ENCODE measurements around the gene SERPINH1. TPM values are rescaled to one million over a fixed set of nuclear protein-coding genes. Genes with fewer than 3 reads are reported as not detected.

SERPINH1 gene
- polyA plus RNA-seq, 3 donors, result 54.8 to 299 (median 110) TPM

GRCh38 chr11:75565916-75566762 is 4.1 kb downstream of the SERPINH1 start:
- WGBS, 3 donors, result 66 to 90% (median 77%) methylated on average over 42 to 43 of the region's 43 CpGs
- no peak overlapping the region for H3K27ac ChIP-seq (ENCODE audit: low read depth, low read length)

GRCh38 chr11:75566763-75567279 is 4.8 kb downstream of the SERPINH1 start:
- H3K27ac ChIP-seq (ENCODE audit: low read depth, low read length), result no peak overlapping the region
- 83 to 95% (median 89%) methylated on average over 34 of the region's 34 CpGs for WGBS, 3 donors

- H3K27ac ChIP-seq (ENCODE audit: low read depth, low read length), result no peak overlapping the region
- 83 to 93% (median 83%) methylated on average over 6 of the region's 6 CpGs for WGBS, 3 donors
These were observed 5.9 kb downstream of the SERPINH1 start for GRCh38 chr11:75567971-75568370.

GRCh38 chr11:75568616-75569219 is 6.7 kb downstream of the SERPINH1 start:
- H3K27ac ChIP-seq (ENCODE audit: low read depth, low read length), result no peak overlapping the region
- WGBS, 3 donors, result 84 to 86% (median 84%) methylated on average over 14 of the region's 14 CpGs

- 55 to 71% (median 59%) methylated on average over 8 to 9 of the region's 9 CpGs for WGBS, 3 donors
- no peak overlapping the region for H3K27ac ChIP-seq (ENCODE audit: low read depth, low read length)
These were observed 8.6 kb downstream of the SERPINH1 start for GRCh38 chr11:75570559-75571139.

GRCh38 chr11:75571625-75572024 is 9.6 kb downstream of the SERPINH1 start:
- 81 to 96% (median 93%) methylated on average over 14 of the region's 14 CpGs for WGBS, 3 donors
- H3K27ac ChIP-seq (ENCODE audit: low read depth, low read length), result no peak overlapping the region

- 68 to 69% (median 69%) methylated on average over 8 of the region's 8 CpGs for WGBS, 3 donors
- H3K27ac ChIP-seq (ENCODE audit: low read depth, low read length), result no peak overlapping the region
These were observed 10.7 kb downstream of the SERPINH1 start for GRCh38 chr11:75572744-75573143.

GRCh38 chr11:75574698-75575602 is 12.9 kb downstream of the SERPINH1 start:
- no peak overlapping the region for H3K27ac ChIP-seq (ENCODE audit: low read depth, low read length)
- WGBS, 3 donors, result 63 to 76% (median 73%) methylated on average over 12 of the region's 12 CpGs

- H3K27ac ChIP-seq (ENCODE audit: low read depth, low read length), result no peak overlapping the region
These were observed 14.0 kb downstream of the SERPINH1 start for GRCh38 chr11:75576017-75576416.

GRCh38 chr11:75576499-75576918 is 14.5 kb downstream of the SERPINH1 start:
- no peak overlapping the region for H3K27ac ChIP-seq (ENCODE audit: low read depth, low read length)

More at GRCh38 chr11:75576017-75576416, 14.0 kb downstream of the SERPINH1 start:
- 73 to 77% (median 76%) methylated on average over 4 to 6 of the region's 6 CpGs for WGBS, 3 donors

GRCh38 chr11:75577207-75577606 is 15.2 kb downstream of the SERPINH1 start:
- WGBS, 3 donors, result 8 to 17% (median 16%) methylated on average over 10 of the region's 10 CpGs

More at GRCh38 chr11:75576499-75576918, 14.5 kb downstream of the SERPINH1 start:
- 16 to 26% (median 17%) methylated on average over 8 of the region's 8 CpGs for WGBS, 3 donors

GRCh38 chr11:75578977-75579376 is 16.9 kb downstream of the SERPINH1 start:
- no peak overlapping the region for H3K27ac ChIP-seq (ENCODE audit: low read depth, low read length)
- 13 to 15% (median 14%) methylated on average over 1 of the region's 1 CpG for WGBS, 3 donors

More at GRCh38 chr11:75577207-75577606, 15.2 kb downstream of the SERPINH1 start:
- H3K27ac ChIP-seq (ENCODE audit: low read depth, low read length), result no peak overlapping the region

GRCh38 chr11:75579841-75580240 is 17.8 kb downstream of the SERPINH1 start:
- no peak overlapping the region for H3K27ac ChIP-seq (ENCODE audit: low read depth, low read length)
- WGBS, 3 donors, result 80 to 87% (median 87%) methylated on average over 1 of the region's 1 CpG

GRCh38 chr11:75582506-75582894 is 20.4 kb downstream of the SERPINH1 start:
- WGBS, 3 donors, result 18 to 64% (median 26%) methylated on average over 4 of the region's 4 CpGs

GRCh38 chr11:75582895-75583717 is 21.1 kb downstream of the SERPINH1 start:
- H3K27ac ChIP-seq (ENCODE audit: low read depth, low read length), result peak overlapping the region; percentile 78
- 1 to 4% (median 1%) methylated on average over 52 to 68 of the region's 68 CpGs for WGBS, 3 donors

More at GRCh38 chr11:75582506-75582894, 20.4 kb downstream of the SERPINH1 start:
- H3K27ac ChIP-seq (ENCODE audit: low read depth, low read length), result no peak overlapping the region

GRCh38 chr11:75583718-75584658 is 21.9 kb downstream of the SERPINH1 start:
- WGBS, 3 donors, result 15 to 38% (median 17%) methylated on average over 31 to 42 of the region's 42 CpGs

More at GRCh38 chr11:75583718-75584658, 21.9 kb downstream of the SERPINH1 start:
- peak overlapping the region; percentile 78 for H3K27ac ChIP-seq (ENCODE audit: low read depth, low read length)

Data from adipose tissue (tissue), 3 donors.